ENCODE data around the gene MUC13.

MUC13 gene

GRCh38 chr3:124873226-124873625 lies 61.3 kb downstream of the MUC13 start:
- no peak for DNase-seq

GRCh38 chr3:124867511-124867910 lies 67.0 kb downstream of the MUC13 start:
- DNase-seq, result no peak

GRCh38 chr3:124862006-124862405 lies 72.5 kb downstream of the MUC13 start:
- DNase-seq, result no peak

- no peak for DNase-seq
Observed at GRCh38 chr3:124861041-124861440, 73.5 kb downstream of the MUC13 start.

- no peak for DNase-seq
Observed at GRCh38 chr3:124860599-124860998, 74.0 kb downstream of the MUC13 start.

- no peak for DNase-seq
Observed at GRCh38 chr3:124859025-124859424, 75.5 kb downstream of the MUC13 start.

- no peak for DNase-seq
Observed at GRCh38 chr3:124858275-124858674, 76.3 kb downstream of the MUC13 start.

- DNase-seq, result no peak
Observed at GRCh38 chr3:124856677-124857076, 77.9 kb downstream of the MUC13 start.
